ENCODE data around the gene ITGA1. TPM values are rescaled to one million over a fixed set of nuclear protein-coding genes. Genes with fewer than 3 reads are reported as not detected.

The ITGA1 gene
- total and polyA plus RNA-seq, 2 of the 8 experiments (the other 6 are each of a cell fraction or from before 2014, with no cell fraction given) = 2.3 to 9.0 TPM

GRCh38 chr5:52799983-52800393 lies 12.3 kb downstream of the ITGA1 start:
- Histone ChIP-seq H4K8ac (ENCODE audit: extremely low read depth, insufficient read depth, low read length) (peak overlapping the region; percentile 90; the same call in 1 of the 2 replicates), H3K27ac (ENCODE audit: low read depth, low read length) (peak overlapping the region; percentile 88), H3K9me3 (ENCODE audit: insufficient read depth in 2 of 2, low read depth in 1 of 2, low read length in 1 of 2) (no peaks in the 10 kb centered on the region), H3K36me3 (ENCODE audit: control insufficient read depth in 2 of 4, insufficient read depth in 4 of 4, low read length in 3 of 4) (peaks cover 0 to 14% (median 3%) of the 10 kb centered on the region in 4 experiments; a peak in 2 of 8 replicates), H3K9ac (replicated peaks in 1 of 4; ENCODE audit: extremely low read depth in 1 of 4, low read depth in 3 of 4, low read length in 3 of 4) (peak overlapping the region in 3 of 4 experiments; percentile 65 to 82 (median 71); a peak in 6 of 7 replicates), H4K91ac (replicated peaks; ENCODE audit: insufficient read length, low read length) (peak overlapping the region; percentile 63), H4K20me1 (replicated peaks in 1 of 2; ENCODE audit: control insufficient read depth in 1 of 2, insufficient read depth in 2 of 2, low read length in 2 of 2) (peaks cover 4 to 8% of the 10 kb centered on the region in 2 experiments), H2BK12ac (ENCODE audit: low read depth, low read length) (peak overlapping the region; percentile 93; the same call in 1 of the 2 replicates), H2AK5ac (ENCODE audit: low read depth, low read length) (no peak overlapping the region; the same call in 1 of the 2 replicates), H3K56ac (replicated peaks; ENCODE audit: insufficient read length, low read depth, low read length) (peak overlapping the region; percentile 34), H3K18ac (ENCODE audit: extremely low read depth, low read length) (peak overlapping the region; percentile 94), H2BK20ac (ENCODE audit: low read length) (no peak overlapping the region), H2BK120ac (replicated peaks; ENCODE audit: low read depth, low read length) (no peak overlapping the region), H3K4me2 (ENCODE audit: insufficient read depth in 1 of 2, low read depth in 2 of 2, low read length in 2 of 2) (peak overlapping the region; percentile 89 to 94), H3K14ac (ENCODE audit: insufficient read length) (no peak overlapping the region), H3K4me3 (ENCODE audit: extremely low read depth in 1 of 4, insufficient read depth in 2 of 4, low read depth in 3 of 4, low read length in 4 of 4) (peak overlapping the region; percentile 81 to 93 (median 86)), H2BK15ac (ENCODE audit: low read length) (peak overlapping the region; percentile 89; the same call in 1 of the 2 replicates), H3K23me2 (ENCODE audit: low read depth, low read length) (peaks cover 21% of the 10 kb centered on the region), H3K79me1 (ENCODE audit: low read depth, low read length) (peaks cover 3% of the 10 kb centered on the region), H2BK5ac (ENCODE audit: low read depth, low read length) (peak overlapping the region; percentile 98), H3K4me1 (replicated peaks in 1 of 4; ENCODE audit: control insufficient read depth in 3 of 4, insufficient read depth in 4 of 4, low read length in 3 of 4) (peaks cover 5 to 11% (median 9%) of the 10 kb centered on the region in 4 experiments; a peak in 5 of 7 replicates), H3K4ac (replicated peaks; ENCODE audit: insufficient read length, low read depth, low read length) (peak overlapping the region; percentile 82), H3K23ac (ENCODE audit: insufficient read length) (no peak overlapping the region), H2AFZ (ENCODE audit: low read length) (peak overlapping the region; percentile 37; the same call in 1 of the 2 replicates), H4K5ac (ENCODE audit: insufficient read length, low read depth, low read length) (peak overlapping the region; percentile 79), H3K79me2 (ENCODE audit: control insufficient read depth in 1 of 2, insufficient read depth in 2 of 2, low read length in 2 of 2) (peaks cover 0 to 48% of the 10 kb centered on the region in 2 experiments; a peak in 3 of 4 replicates), H3K27me3 (replicated peaks in 1 of 4; ENCODE audit: control insufficient read depth in 3 of 4, extremely low read depth in 1 of 4, insufficient read depth in 3 of 4, low read length in 3 of 4) (no peaks in the 10 kb centered on the region)
- DNase-seq (ENCODE audit: low read depth in 1 of 2, low spot score in 2 of 2) = peak; percentile 83 to 94
- 1% methylated on average over 31 of the region's 34 CpGs; no CpG with 5 or more reads in 1 of the 2 experiments for WGBS, 2 experiments (ENCODE audit: extremely low coverage in 1 of 2, insufficient coverage in 1 of 2, insufficient read length in 1 of 2, insufficient replicate concordance in 2 of 2, low coverage in 1 of 2, low lambda C conversion rate in 2 of 2, missing lambda C conversion rate in 1 of 2)
- ChIA-PET POLR2A (ENCODE audit: partially characterized antibody) (interaction anchor here (0.6 to 3.7 kb wide), 13 partner anchors 10 to 1572 kb away, joined by 3 to 29 read pairs (median 3); partner anchors contain the start of genes ITGA1 and PELO), CTCF (ENCODE audit: partially characterized antibody) (interaction anchor here (1.2 to 3.8 kb wide), 4 partner anchors 11 to 115 kb away, joined by 3 to 39 read pairs (median 4); partner anchors contain the start of genes ITGA1 and PELO)
- no peak for FAIRE-seq
- TF ChIP-seq POU5F1 (IDR thresholded peaks at IDR 0.05; ENCODE audit: low read depth, low read length) = no peak
- no peak; the same call in 1 of the 2 replicates for TF ChIP-seq TEAD4 (IDR thresholded peaks at IDR 0.05; ENCODE audit: low read depth, low read length)
- no peak for TF ChIP-seq FOSL1 (IDR thresholded peaks at IDR 0.05; ENCODE audit: insufficient read depth, low read depth, low read length)
- no peak for TF ChIP-seq EP300 (IDR thresholded peaks at IDR 0.05; ENCODE audit: borderline replicate concordance in 1 of 2, low read depth in 2 of 2, low read length in 2 of 2)
- no peak for TF ChIP-seq JUND (IDR thresholded peaks at IDR 0.05; ENCODE audit: low read length)
- no peak for TF ChIP-seq SRF (IDR thresholded peaks at IDR 0.05; ENCODE audit: low read depth, low read length)
- no peak for TF ChIP-seq SAP30 (IDR thresholded peaks at IDR 0.05; ENCODE audit: insufficient read depth, insufficient replicate concordance, low read length)
- TF ChIP-seq JUN (IDR thresholded peaks at IDR 0.05; ENCODE audit: low read depth, low read length) = no peak
- no peak for TF ChIP-seq HDAC2 (IDR thresholded peaks at IDR 0.05; ENCODE audit: borderline replicate concordance in 1 of 2, low read depth in 2 of 2, low read length in 2 of 2)
- TF ChIP-seq RAD21 (IDR thresholded peaks at IDR 0.05 in 1 of 2, conservative IDR thresholded peaks at IDR 0.05 in 1 of 2; ENCODE audit: low read depth in 2 of 2, low read length in 2 of 2) = no peak
- no peak for TF ChIP-seq CHD2 (IDR thresholded peaks at IDR 0.05; ENCODE audit: low read length)
- TF ChIP-seq POLR2A (IDR thresholded peaks at IDR 0.05; ENCODE audit: control extremely low read depth in 1 of 2, low read depth in 2 of 2, low read length in 2 of 2) = peak; percentile 9 to 31; a peak in 2 of 3 replicates
